Measurements from ENCODE around the gene HEXIM1. TPM values are rescaled to one million over a fixed set of nuclear protein-coding genes. Genes with fewer than 3 reads are reported as not detected.
A peak's percentile ranks its signal among the peaks of the same experiment; 100 is the strongest.

HEXIM1 gene
- total RNA-seq, 2 experiments from 2014 or later = 12.1 to 16.4 TPM

- H2AFZ ChIP-seq (ENCODE audit: low read length) = no peak overlapping the region
- no peak for DNase-seq (ENCODE audit: low spot score)
- peak overlapping the region; percentile 95 for H3K4me2 ChIP-seq (ENCODE audit: low read length)
- H3K9me3 ChIP-seq (ENCODE audit: low read length) = no peaks in the 10 kb centered on the region
- intact Hi-C loops (cut with micrococcal nuclease; ENCODE audit: unreplicated experiment) = no loop called here
- H3K4me3 ChIP-seq (ENCODE audit: low read depth, low read length, poor library complexity, severe bottlenecking) = no peak overlapping the region
- H4K20me1 ChIP-seq (ENCODE audit: insufficient read depth, low read length) = peaks cover 8% of the 10 kb centered on the region; the same call in 1 of the 2 replicates
- peaks cover 12% of the 10 kb centered on the region; the same call in 1 of the 2 replicates for H3K79me2 ChIP-seq (ENCODE audit: insufficient read depth, low read depth, low read length)
- ChIA-PET POLR2A (interaction anchor here (0.6 kb wide), 1 partner anchor 80 kb away, joined by 3 read pairs; no protein-coding TSS in a partner anchor), CTCF (ENCODE audit: unreplicated experiment) (interaction anchor here (0.6 kb wide), 1 partner anchor 235 kb away, joined by 5 read pairs; no protein-coding TSS in a partner anchor)
- H3K27ac ChIP-seq (ENCODE audit: low read depth, low read length, poor library complexity, severe bottlenecking) = no peak overlapping the region
- peaks cover 38% of the 10 kb centered on the region for H3K4me1 ChIP-seq (ENCODE audit: insufficient read depth, low read length, poor library complexity, severe bottlenecking)
- no peaks in the 10 kb centered on the region for H3K36me3 ChIP-seq (ENCODE audit: insufficient read depth, low read length)
- BruUV-seq (replicated peaks) = no TSS peak
- TF ChIP-seq EZH2phosphoT487 (IDR thresholded peaks at IDR 0.05; ENCODE audit: borderline replicate concordance, low read depth, low read length) (no peak), CTCF (conservative IDR thresholded peaks at IDR 0.05; ENCODE audit: low read length) (no peak)
- H3K9me2 ChIP-seq (ENCODE audit: insufficient read depth, low read length) = no peaks in the 10 kb centered on the region
These were observed 2.1 kb upstream of the HEXIM1 start for GRCh38 chr17:45146166-45146565.

GRCh38 chr17:45146592-45146889 lies 1.7 kb upstream of the HEXIM1 start:
- no peak for DNase-seq (ENCODE audit: low spot score)
- no peak for TF ChIP-seq CTCF (conservative IDR thresholded peaks at IDR 0.05; ENCODE audit: low read length)
- TF ChIP-seq EZH2phosphoT487 (IDR thresholded peaks at IDR 0.05; ENCODE audit: borderline replicate concordance, low read depth, low read length) = no peak
- Histone ChIP-seq H3K4me1 (ENCODE audit: insufficient read depth, low read length, poor library complexity, severe bottlenecking) (peaks cover 41% of the 10 kb centered on the region), H2AFZ (ENCODE audit: low read length) (peak overlapping the region; percentile 84; the same call in 1 of the 2 replicates), H3K79me2 (ENCODE audit: insufficient read depth, low read depth, low read length) (peaks cover 12% of the 10 kb centered on the region; the same call in 1 of the 2 replicates), H3K36me3 (ENCODE audit: insufficient read depth, low read length) (no peaks in the 10 kb centered on the region), H3K4me3 (ENCODE audit: low read depth, low read length, poor library complexity, severe bottlenecking) (peak overlapping the region; percentile 75), H4K20me1 (ENCODE audit: insufficient read depth, low read length) (peaks cover 12% of the 10 kb centered on the region; the same call in 1 of the 2 replicates), H3K9me2 (ENCODE audit: insufficient read depth, low read length) (no peaks in the 10 kb centered on the region), H3K9me3 (ENCODE audit: low read length) (no peaks in the 10 kb centered on the region), H3K4me2 (ENCODE audit: low read length) (peak overlapping the region; percentile 95), H3K27ac (ENCODE audit: low read depth, low read length, poor library complexity, severe bottlenecking) (peak overlapping the region; percentile 88)
- ChIA-PET POLR2A (interaction anchor here (0.6 kb wide), 1 partner anchor 81 kb away, joined by 3 read pairs; no protein-coding TSS in a partner anchor), CTCF (ENCODE audit: unreplicated experiment) (interaction anchor here (0.6 kb wide), 1 partner anchor 236 kb away, joined by 5 read pairs; no protein-coding TSS in a partner anchor)
- intact Hi-C loops (cut with micrococcal nuclease; ENCODE audit: unreplicated experiment) = no loop called here
- BruUV-seq (replicated peaks) = no TSS peak

GRCh38 chr17:45146890-45147580 lies 1.2 kb upstream of the HEXIM1 start:
- Histone ChIP-seq H3K4me3 (ENCODE audit: low read depth, low read length, poor library complexity, severe bottlenecking) (peak overlapping the region; percentile 75), H3K9me3 (ENCODE audit: low read length) (no peaks in the 10 kb centered on the region), H3K27ac (ENCODE audit: low read depth, low read length, poor library complexity, severe bottlenecking) (peak overlapping the region; percentile 88), H3K4me1 (ENCODE audit: insufficient read depth, low read length, poor library complexity, severe bottlenecking) (peaks cover 46% of the 10 kb centered on the region), H2AFZ (ENCODE audit: low read length) (peak overlapping the region; percentile 84), H4K20me1 (ENCODE audit: insufficient read depth, low read length) (peaks cover 15% of the 10 kb centered on the region; the same call in 1 of the 2 replicates), H3K36me3 (ENCODE audit: insufficient read depth, low read length) (no peaks in the 10 kb centered on the region), H3K79me2 (ENCODE audit: insufficient read depth, low read depth, low read length) (peaks cover 16% of the 10 kb centered on the region; the same call in 1 of the 2 replicates), H3K9me2 (ENCODE audit: insufficient read depth, low read length) (no peaks in the 10 kb centered on the region), H3K4me2 (ENCODE audit: low read length) (peak overlapping the region; percentile 95)
- ChIA-PET POLR2A (interaction anchor here (0.7 to 0.8 kb wide), 2 partner anchors 14 to 36 kb away, joined by 3 read pairs; no protein-coding TSS in a partner anchor), CTCF (ENCODE audit: unreplicated experiment) (interaction anchor here (0.6 kb wide), 1 partner anchor 236 kb away, joined by 5 read pairs; no protein-coding TSS in a partner anchor)
- BruUV-seq (replicated peaks) = no TSS peak
- no peak for TF ChIP-seq EZH2phosphoT487 (IDR thresholded peaks at IDR 0.05; ENCODE audit: borderline replicate concordance, low read depth, low read length)
- TF ChIP-seq CTCF (conservative IDR thresholded peaks at IDR 0.05; ENCODE audit: low read length) = no peak
- intact Hi-C loops (cut with micrococcal nuclease; ENCODE audit: unreplicated experiment) = loop anchor here (1.0 kb wide), 2 partner anchors 12 to 14 kb away; partner anchors contain the start of genes ACBD4 and HEXIM2
- peak; percentile 87 for DNase-seq (ENCODE audit: low spot score)

Measured in OCI-LY7 (cell line).